ENCODE measurements around the gene KDM7A. TPM values are rescaled to one million over a fixed set of nuclear protein-coding genes. Genes with fewer than 3 reads are reported as not detected.

KDM7A gene
- total and polyA plus RNA-seq, 9 of the 15 experiments (the other 6 are each of a cell fraction or from before 2014, with no cell fraction given), result 0.90 to 8.4 (median 7.0) TPM

- TF ChIP-seq ARID3A (IDR thresholded peaks at IDR 0.05; ENCODE audit: borderline replicate concordance, low read depth, low read length), result peak; percentile 19; the same call in 1 of the 2 replicates
- no peak for TF ChIP-seq PHB2 (IDR thresholded peaks at IDR 0.05; ENCODE audit: low read depth)
- TF ChIP-seq ZNF165 (CRISPR knock-in tag; IDR thresholded peaks at IDR 0.05; ENCODE audit: borderline replicate concordance), result 0 out of 2 replicates have a peak, but pooled peaks have one; percentile 66
- no peak for TF ChIP-seq RBM22 (IDR thresholded peaks at IDR 0.05; ENCODE audit: low read depth, low read length, poor library complexity, severe bottlenecking)
- TF ChIP-seq ATF4 (CRISPR knock-in tag; IDR thresholded peaks at IDR 0.05), result peak; percentile 53; the same call in 1 of the 2 replicates
- 0 out of 2 replicates have a peak, but pooled peaks have one; percentile 22 for TF ChIP-seq HOMEZ (CRISPR knock-in tag; IDR thresholded peaks at IDR 0.05)
- TF ChIP-seq CBX8 (IDR thresholded peaks at IDR 0.05; ENCODE audit: borderline replicate concordance, extremely low read depth, low read depth, low read length, poor library complexity, severe bottlenecking), result no peak
- TF ChIP-seq ZNF23 (CRISPR knock-in tag; IDR thresholded peaks at IDR 0.05), result no peak
- peak in 1 of 2 experiments; percentile 19; a peak in 1 of 4 replicates for TF ChIP-seq RAD21 (CRISPR knock-in tag; conservative IDR thresholded peaks at IDR 0.05 in 1 of 2, IDR thresholded peaks at IDR 0.05 in 1 of 2)
- peak; percentile 34; the same call in 1 of the 2 replicates for TF ChIP-seq JUND (IDR thresholded peaks at IDR 0.05; ENCODE audit: borderline replicate concordance, low read depth, low read length)
- TF ChIP-seq JUND (tag; IDR thresholded peaks at IDR 0.05; ENCODE audit: borderline replicate concordance, low read depth, low read length), result peak; percentile 19; the same call in 1 of the 3 replicates
- peak; percentile 61; the same call in 1 of the 2 replicates for TF ChIP-seq KLF1 (tag; IDR thresholded peaks at IDR 0.05)
- no peak for TF ChIP-seq PATZ1 (CRISPR knock-in tag; IDR thresholded peaks at IDR 0.05; ENCODE audit: borderline replicate concordance)
- TF ChIP-seq ZC3H11A (IDR thresholded peaks at IDR 0.05; ENCODE audit: low read depth, low read length), result 0 out of 2 replicates have a peak, but pooled peaks have one; percentile 26
- peak; percentile 83 for TF ChIP-seq HES1 (IDR thresholded peaks at IDR 0.05; ENCODE audit: low read depth)
- TF ChIP-seq CAMTA2 (CRISPR knock-in tag; conservative IDR thresholded peaks at IDR 0.05), result peak; percentile 72; the same call in 1 of the 2 replicates
- TF ChIP-seq NCOA6 (IDR thresholded peaks at IDR 0.05), result no peak; the same call in 1 of the 2 replicates
- TF ChIP-seq MAFG (tag; conservative IDR thresholded peaks at IDR 0.05), result no peak
- TF ChIP-seq ESRRB (CRISPR knock-in tag; IDR thresholded peaks at IDR 0.05; ENCODE audit: borderline replicate concordance), result no peak
Observed at GRCh38 chr7:140176811-140177702, at the start of gene KDM7A (continued).

All from K562 (cell line).